Measurements from ENCODE around the gene RPS18. TPM values are rescaled to one million over a fixed set of nuclear protein-coding genes. Genes with fewer than 3 reads are reported as not detected.

Gene RPS18
- total and polyA plus RNA-seq, 10 of the 15 experiments (the other 5 are each of a cell fraction or from before 2014, with no cell fraction given), result 4,228 to 20,828 (median 7,406) TPM

- TF ChIP-seq RELB (IDR thresholded peaks at IDR 0.05; ENCODE audit: low read depth) (peak; percentile 84), BHLHE40 (IDR thresholded peaks at IDR 0.05; ENCODE audit: borderline replicate concordance in 1 of 2, low read depth in 2 of 2, low read length in 1 of 2) (peak; percentile 76 to 86), IRF3 (IDR thresholded peaks at IDR 0.05) (no peak), SUPT20H (IDR thresholded peaks at IDR 0.05; ENCODE audit: borderline replicate concordance, control insufficient read depth, low read depth, low read length) (no peak), SMARCA5 (IDR thresholded peaks at IDR 0.05) (no peak), BCL11A (IDR thresholded peaks at IDR 0.05; ENCODE audit: low read depth, low read length) (no peak), SP1 (IDR thresholded peaks at IDR 0.05; ENCODE audit: low read depth, low read length) (no peak), MYB (IDR thresholded peaks at IDR 0.05; ENCODE audit: borderline replicate concordance, low read depth, low read length) (no peak), SMAD1 (IDR thresholded peaks at IDR 0.05; ENCODE audit: low read depth, partially characterized antibody) (no peak), MTA3 (IDR thresholded peaks at IDR 0.05; ENCODE audit: borderline replicate concordance, low read length) (no peak), STAT1 (conservative IDR thresholded peaks at IDR 0.05) (no peak; the same call in 1 of the 2 replicates), RBBP5 (conservative IDR thresholded peaks at IDR 0.05) (no peak), MYC (IDR thresholded peaks at IDR 0.05; ENCODE audit: insufficient read depth, insufficient read length, insufficient replicate concordance, low read length, severe bottlenecking) (peak; percentile 76), TARDBP (IDR thresholded peaks at IDR 0.05; ENCODE audit: borderline replicate concordance) (no peak), NFXL1 (IDR thresholded peaks at IDR 0.05; ENCODE audit: borderline replicate concordance) (no peak), HDAC6 (IDR thresholded peaks at IDR 0.05; ENCODE audit: unreplicated experiment) (no peak), SMC3 (IDR thresholded peaks at IDR 0.05; ENCODE audit: borderline replicate concordance, low read length) (no peak; the same call in 1 of the 2 replicates), CREM (IDR thresholded peaks at IDR 0.05; ENCODE audit: low read depth) (peak; percentile 69; the same call in 1 of the 2 replicates), IKZF2 (IDR thresholded peaks at IDR 0.05) (no peak), CBX5 (IDR thresholded peaks at IDR 0.05; ENCODE audit: low read depth) (no peak), BCLAF1 (IDR thresholded peaks at IDR 0.05) (no peak), USF1 (IDR thresholded peaks at IDR 0.05; ENCODE audit: borderline replicate concordance, extremely low read length, insufficient read depth, low read depth, low read length) (no peak), SPI1 (IDR thresholded peaks at IDR 0.05; ENCODE audit: borderline replicate concordance, insufficient read depth, low read depth, low read length) (no peak; the same call in 1 of the 2 replicates), ZNF24 (IDR thresholded peaks at IDR 0.05) (no peak)
Observed at GRCh38 chr6:33288921-33289783, 17.3 kb downstream of the RPS18 start, which contains the start of the genes PFDN6 and WDR46 (continued).
